Activated CD4-positive, alpha-beta memory T cell treated with anti-CD3 and anti-CD28 coated beads, Interleukin-2, amount 10 ng/mL, durations not matched to agents 7 days and 5 days (primary cell): ENCODE results near the gene PI4KB. TPM values are rescaled to one million over a fixed set of nuclear protein-coding genes. Genes with fewer than 3 reads are reported as not detected.
"Not testable (repeated sequence)": the region's sequence is repeated elsewhere in the genome, so short reads cannot be mapped to it uniquely, and the experiment has no call there.

Experiments used
- CTCF ChIA-PET: fragments of 350-600 bp; sonication (Branson Sonifier 250); formaldehyde crosslinking; loops from one replicate; lab custom pipeline; 2021; ENCODE audit warnings: antibody characterized with exemption, inconsistent platforms; lab: Charles Lee
- POLR2A ChIA-PET: fragments of 350-600 bp; sonication (Branson Sonifier 250); formaldehyde crosslinking; loops from one replicate; lab custom pipeline; 2021; ENCODE audit warnings: antibody characterized with exemption; lab: Charles Lee
- DNase-seq: peaks from one replicate; pipeline ENCODE4 v3.0.0-alpha.2; 2020
- H3K27ac Mint-ChIP-seq: one replicate; pipeline ENCODE4 v1.8.0; 2021; ENCODE audit warnings: mild to moderate bottlenecking, mixed read lengths
- H3K27me3 Mint-ChIP-seq: one replicate; pipeline ENCODE4 v1.8.0; 2021; ENCODE audit warnings: mixed read lengths
- H3K36me3 Mint-ChIP-seq: one replicate; pipeline ENCODE4 v1.8.0; 2021; ENCODE audit warnings: low read depth, mixed read lengths
- H3K4me1 Mint-ChIP-seq: one replicate; pipeline ENCODE4 v1.8.0; 2021; ENCODE audit warnings: mixed read lengths
- H3K4me3 Mint-ChIP-seq: one replicate; pipeline ENCODE4 v1.8.0; 2021; ENCODE audit warnings: mild to moderate bottlenecking, mixed read lengths
- H3K9me3 Mint-ChIP-seq: one replicate; pipeline ENCODE4 v1.8.0; 2021; ENCODE audit warnings: mixed read lengths
- total RNA-seq, 2 experiments: library from RNA; stranded (reverse); gene quantifications; one replicate each; pipeline ENCODE4 v1.2.3, GENCODE V29; 2021

The PI4KB gene
- total RNA-seq, 2 experiments from 2014 or later: 71.2 to 72.9 TPM

DNA sequence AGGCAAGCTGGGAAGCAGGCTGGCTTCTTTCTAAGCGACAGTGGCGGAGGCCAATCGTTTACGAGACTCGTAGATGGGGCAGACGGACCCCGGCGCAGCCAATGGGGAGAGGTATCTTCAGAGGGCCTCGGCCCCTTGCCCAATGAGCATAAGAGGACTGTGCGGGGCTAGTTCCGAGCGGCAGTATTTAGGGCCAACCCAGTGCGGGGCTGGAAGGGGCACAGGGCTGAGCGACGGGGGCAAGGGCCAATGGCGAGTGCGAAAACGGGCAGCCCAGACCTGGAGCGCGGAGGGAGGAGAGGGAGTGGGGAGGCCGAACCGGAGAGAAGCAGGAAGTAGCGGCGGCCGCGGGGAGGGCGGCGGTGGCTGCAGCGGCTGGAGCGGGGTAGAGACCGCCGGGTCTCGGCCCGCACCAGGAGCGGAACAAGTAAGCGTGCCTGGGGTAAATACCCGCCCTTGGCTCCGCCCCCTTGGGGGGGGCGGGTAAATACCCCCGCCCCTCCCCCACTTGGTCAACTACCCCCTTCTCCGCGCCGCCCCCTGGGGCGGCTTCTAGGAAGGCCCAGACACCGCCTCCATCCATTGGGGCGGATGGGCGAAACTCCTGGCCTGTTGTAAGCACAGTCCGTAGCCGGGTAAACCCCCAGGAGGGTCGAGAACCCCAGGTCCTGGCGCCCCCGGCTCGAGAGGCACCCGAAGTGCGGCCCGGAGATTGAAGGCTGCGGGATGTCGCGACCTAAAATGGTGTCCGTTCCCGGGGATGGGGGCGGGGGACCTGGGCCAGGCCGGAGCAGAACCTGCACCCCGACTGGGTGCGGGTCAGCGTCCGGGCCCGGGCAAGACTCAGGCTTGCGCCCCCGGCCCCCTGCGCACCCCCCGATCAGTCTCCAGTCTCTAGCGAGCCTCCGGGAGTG, 45.0 kb downstream of the PI4KB start, which contains the start of gene ZNF687:
ZNF687 (plus strand) TSS at position 331 of the 914 bp plus-strand sequence. CDS start 3,993 bp downstream, outside the sequence.
- peak within 1 kb of the TSS; percentile 98 for H3K27ac Mint-ChIP-seq
- POLR2A ChIA-PET: interaction anchor here (0.7 to 3.4 kb wide), 47 partner anchors 9 to 918 kb away, joined by 3 to 38 read pairs (median 5); partner anchors contain the start of genes C1orf56, PI4KB, PIP5K1A and POGZ
- H3K4me3 Mint-ChIP-seq: peak within 1 kb of the TSS; percentile 95
- peaks cover 38% of the 10 kb centered on the region for H3K4me1 Mint-ChIP-seq
- CTCF ChIA-PET: interaction anchor here (0.8 to 2.1 kb wide), 16 partner anchors 13 to 211 kb away, joined by 3 to 31 read pairs (median 8); partner anchors contain the start of genes GABPB2, PI4KB, PSMB4 and PSMD4
- no peaks in the 10 kb centered on the region for H3K27me3 Mint-ChIP-seq
- peaks cover 27% of the 10 kb centered on the region for H3K36me3 Mint-ChIP-seq
- DNase-seq: peak; percentile 99
- no peaks in the 10 kb centered on the region for H3K9me3 Mint-ChIP-seq

DNA sequence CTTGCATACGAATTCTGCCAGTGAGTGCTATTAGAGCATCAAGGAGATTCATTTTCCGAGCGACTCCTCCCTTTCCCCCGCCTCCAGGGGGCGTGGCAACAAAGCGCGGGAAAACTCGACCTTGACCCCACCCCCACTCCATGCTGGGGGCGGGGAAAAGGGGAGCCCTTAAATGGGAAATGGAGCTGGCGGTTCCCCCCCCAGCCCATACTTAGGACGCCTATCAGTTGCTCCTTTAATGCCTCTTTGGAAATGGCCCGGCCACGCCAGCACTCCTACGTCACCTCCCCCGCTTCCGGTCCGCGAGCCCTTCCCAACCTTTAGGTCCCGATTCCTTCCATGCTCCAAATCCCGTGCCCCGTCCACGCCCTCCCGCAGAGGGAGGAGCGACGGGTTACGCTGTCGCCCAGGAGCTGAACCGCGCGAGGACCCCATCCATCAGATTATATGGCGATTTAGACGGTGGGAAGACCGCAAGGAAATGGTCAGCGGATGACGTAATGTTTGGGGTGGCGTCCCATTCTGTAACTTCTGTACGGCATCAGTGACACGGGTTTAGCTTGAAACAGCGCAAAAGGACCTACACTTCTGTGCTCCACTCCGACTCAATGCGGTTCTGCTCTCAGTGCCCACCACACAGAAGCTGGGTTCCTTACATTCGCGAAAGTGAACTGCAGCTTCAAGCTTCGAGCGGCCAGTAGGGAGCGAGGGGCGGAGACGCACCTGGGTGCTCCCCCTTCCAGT, 45.8 kb downstream of the PI4KB start:
- Mint-ChIP-seq H3K27ac (peak overlapping the region; percentile 98), H3K9me3 (no peaks in the 10 kb centered on the region), H3K27me3 (no peaks in the 10 kb centered on the region), H3K36me3 (peaks cover 19% of the 10 kb centered on the region), H3K4me3 (peak overlapping the region; percentile 95), H3K4me1 (peaks cover 42% of the 10 kb centered on the region)
- POLR2A ChIA-PET: interaction anchor here (0.6 to 3.4 kb wide), 41 partner anchors 8 to 1394 kb away, joined by 3 to 38 read pairs (median 4); partner anchors contain the start of genes C1orf56, PI4KB, PIP5K1A and POGZ
- peak; percentile 97 for DNase-seq
- CTCF ChIA-PET: interaction anchor here (1.0 to 2.1 kb wide), 14 partner anchors 14 to 210 kb away, joined by 3 to 31 read pairs (median 8); partner anchors contain the start of genes GABPB2, PI4KB, PSMB4 and PSMD4

DNA sequence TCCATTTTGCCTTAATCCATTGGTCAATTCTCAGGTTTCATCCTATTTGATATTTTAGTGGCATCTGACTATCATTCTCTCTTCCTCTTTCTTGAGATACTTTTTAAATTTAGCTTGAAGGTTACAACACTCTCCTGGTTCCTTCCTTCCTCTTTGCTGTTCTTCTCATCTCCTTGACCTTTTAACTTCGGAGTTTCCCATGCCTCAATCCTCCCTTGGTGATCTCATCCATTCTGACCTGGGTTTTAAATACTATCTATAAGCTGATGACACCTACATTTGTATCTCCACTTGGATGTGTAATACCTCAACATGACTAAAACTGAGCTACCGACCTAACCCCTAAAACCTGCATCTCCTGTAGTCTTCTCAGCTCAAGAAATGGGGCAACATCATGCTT, 50.0 kb downstream of the PI4KB start:
- Mint-ChIP-seq H3K27ac (no peak overlapping the region), H3K4me3 (no peak overlapping the region), H3K4me1 (peaks cover 23% of the 10 kb centered on the region), H3K27me3 (no peaks in the 10 kb centered on the region), H3K9me3 (no peaks in the 10 kb centered on the region), H3K36me3 (peaks cover 14% of the 10 kb centered on the region)
- ChIA-PET CTCF (interaction anchor here (0.5 to 1.4 kb wide), 5 partner anchors 20 to 177 kb away, joined by 3 to 4 read pairs (median 4); no protein-coding TSS in a partner anchor), POLR2A (interaction anchor here (0.6 to 2.7 kb wide), 2 partner anchors 8 to 23 kb away, joined by 3 to 20 read pairs; partner anchors contain the start of gene PSMD4)
- DNase-seq: no peak

DNA sequence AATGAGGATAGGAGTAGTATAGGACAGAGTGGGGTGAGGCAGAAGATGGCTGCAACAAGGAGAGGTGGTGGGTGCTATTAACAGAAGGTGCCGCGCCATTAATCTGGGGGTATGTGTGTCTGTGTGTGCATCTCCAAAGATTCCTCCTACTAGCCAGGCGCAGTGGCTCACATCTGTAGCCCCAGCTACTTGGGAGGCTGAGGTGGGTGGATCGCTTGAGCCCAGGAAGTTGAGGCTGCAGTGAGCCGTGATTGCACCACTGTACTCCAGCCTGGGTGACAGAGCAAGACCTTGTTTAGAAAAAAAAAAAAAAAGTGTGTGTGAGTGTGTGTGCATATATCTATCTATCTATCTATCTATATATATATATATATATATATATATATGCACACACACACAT, 51.9 kb downstream of the PI4KB start:
- DNase-seq, H3K9me3 Mint-ChIP-seq, H3K27me3 Mint-ChIP-seq, H3K4me3 Mint-ChIP-seq, H3K27ac Mint-ChIP-seq, POLR2A ChIA-PET: not testable (repeated sequence)
- CTCF ChIA-PET: interaction anchor here (0.7 kb wide), 1 partner anchor 136 kb away, joined by 3 read pairs; no protein-coding TSS in a partner anchor
- peaks cover 18% of the 10 kb centered on the region for H3K4me1 Mint-ChIP-seq
- peaks cover 23% of the 10 kb centered on the region for H3K36me3 Mint-ChIP-seq

DNA sequence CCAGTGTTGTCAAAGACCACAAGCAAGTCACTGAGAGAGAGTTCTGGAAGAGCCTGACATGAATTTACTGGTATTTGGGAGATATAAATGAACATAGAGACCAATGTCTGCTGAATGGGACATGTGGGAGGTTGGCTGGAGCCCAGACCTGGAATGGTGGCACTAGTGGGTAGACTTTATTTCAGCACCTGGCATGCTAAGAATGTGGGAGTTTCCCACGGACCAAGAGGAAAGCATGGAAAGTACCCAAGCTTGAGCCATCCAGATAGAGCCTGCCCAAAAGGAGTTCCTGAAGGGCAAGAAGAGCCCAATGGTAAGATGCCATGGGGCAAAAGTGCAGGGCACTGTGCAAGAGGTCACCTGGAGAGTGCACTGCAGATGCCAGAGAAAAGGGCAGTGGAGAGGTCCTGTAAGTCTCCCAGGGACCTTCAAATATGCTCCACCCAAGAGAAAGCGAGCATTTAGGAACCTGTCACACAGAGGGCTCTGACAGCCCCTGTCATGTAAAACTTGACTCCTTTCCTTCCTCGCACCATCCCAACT, 53.2 kb downstream of the PI4KB start:
- ChIA-PET CTCF (interaction anchor here (2.9 kb wide), 1 partner anchor 67 kb away, joined by 7 read pairs; no protein-coding TSS in a partner anchor), POLR2A (no interaction called here)
- H3K27ac Mint-ChIP-seq: no peak overlapping the region

DNA sequence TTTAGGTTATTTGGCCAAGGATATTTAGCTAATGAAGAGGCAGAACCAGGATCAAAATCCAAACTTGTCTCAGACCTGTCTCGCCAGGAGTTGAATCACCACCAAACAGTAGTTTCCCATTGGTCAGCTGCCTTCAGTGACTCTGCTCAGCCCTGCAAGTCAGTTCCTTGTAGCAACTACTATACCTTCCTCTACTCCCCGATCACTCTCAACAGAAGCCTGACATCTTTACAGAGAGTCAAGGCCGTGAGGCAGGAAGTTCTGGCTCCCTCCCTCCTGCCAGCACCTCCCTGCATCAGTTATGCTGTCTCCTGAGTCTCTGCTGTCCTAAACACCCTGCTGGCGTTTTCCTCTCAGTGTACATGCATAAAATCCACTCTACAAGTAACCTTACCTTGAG, 59.5 kb downstream of the PI4KB start:
- peaks cover 63% of the 10 kb centered on the region for H3K36me3 Mint-ChIP-seq
- peaks cover 2% of the 10 kb centered on the region for H3K4me1 Mint-ChIP-seq
- ChIA-PET CTCF (interaction anchor here (0.6 to 1.2 kb wide), 2 partner anchors 17 to 73 kb away, joined by 3 read pairs; no protein-coding TSS in a partner anchor), POLR2A (interaction anchor here (1.5 kb wide), 1 partner anchor 79 kb away, joined by 3 read pairs; no protein-coding TSS in a partner anchor)
- H3K9me3 Mint-ChIP-seq: no peaks in the 10 kb centered on the region
- H3K4me3 Mint-ChIP-seq: no peak overlapping the region
- DNase-seq: no peak
- no peaks in the 10 kb centered on the region for H3K27me3 Mint-ChIP-seq
- H3K27ac Mint-ChIP-seq: no peak overlapping the region

More for the DNA sequence above, 53.2 kb downstream of the PI4KB start:
- Mint-ChIP-seq H3K4me3 (no peak overlapping the region), H3K4me1 (peaks cover 15% of the 10 kb centered on the region), H3K9me3 (no peaks in the 10 kb centered on the region), H3K27me3 (no peaks in the 10 kb centered on the region), H3K36me3 (peaks cover 28% of the 10 kb centered on the region)
- DNase-seq: no peak

DNA sequence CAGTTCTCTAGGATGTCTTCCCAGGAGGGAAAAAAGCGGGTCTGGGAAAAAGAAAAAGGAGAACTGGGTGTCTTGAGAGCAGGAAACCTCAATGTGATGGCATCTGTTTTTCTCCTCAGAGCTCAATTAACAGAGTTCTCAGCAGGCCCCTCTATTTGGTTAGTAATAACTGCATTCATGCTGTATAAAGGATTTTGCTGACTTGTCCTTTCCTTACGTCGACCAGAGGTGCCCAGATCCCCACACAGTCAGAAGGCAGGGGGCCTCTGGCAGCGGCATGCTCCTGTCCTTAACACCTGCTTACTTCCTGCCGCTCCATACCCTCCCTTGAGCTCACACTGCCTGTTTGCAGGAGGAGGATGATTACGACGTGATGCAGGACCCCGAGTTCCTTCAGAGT, 60.4 kb downstream of the PI4KB start:
- ChIA-PET CTCF (interaction anchor here (1.2 kb wide), 1 partner anchor 74 kb away, joined by 3 read pairs; no protein-coding TSS in a partner anchor), POLR2A (interaction anchor here (1.0 to 1.5 kb wide), 3 partner anchors 10 to 78 kb away, joined by 3 read pairs; partner anchors contain the start of gene PSMD4)
- H3K27ac Mint-ChIP-seq: peak overlapping the region; percentile 1
- peaks cover 64% of the 10 kb centered on the region for H3K36me3 Mint-ChIP-seq
- H3K9me3 Mint-ChIP-seq: no peaks in the 10 kb centered on the region
- no peak for DNase-seq
- H3K4me1 Mint-ChIP-seq: peaks cover 2% of the 10 kb centered on the region
- no peaks in the 10 kb centered on the region for H3K27me3 Mint-ChIP-seq
- no peak overlapping the region for H3K4me3 Mint-ChIP-seq

DNA sequence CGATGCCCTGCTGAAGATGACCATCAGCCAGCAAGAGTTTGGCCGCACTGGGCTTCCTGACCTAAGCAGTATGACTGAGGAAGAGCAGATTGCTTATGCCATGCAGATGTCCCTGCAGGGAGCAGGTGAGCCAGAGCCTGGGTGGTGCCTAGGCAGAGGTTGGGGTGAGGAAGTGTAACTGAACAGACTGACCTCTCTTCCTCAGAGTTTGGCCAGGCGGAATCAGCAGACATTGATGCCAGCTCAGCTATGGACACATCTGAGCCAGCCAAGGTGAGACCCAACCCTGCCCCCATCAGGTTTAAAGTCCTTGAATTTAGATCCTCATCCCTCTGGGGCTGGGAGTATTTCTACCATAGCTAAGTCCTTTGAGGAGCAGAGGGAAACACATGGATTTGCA, 60.9 kb downstream of the PI4KB start:
- Mint-ChIP-seq H3K36me3 (peaks cover 60% of the 10 kb centered on the region), H3K9me3 (no peaks in the 10 kb centered on the region), H3K27me3 (no peaks in the 10 kb centered on the region), H3K27ac (no peak overlapping the region), H3K4me3 (no peak overlapping the region), H3K4me1 (peaks cover 2% of the 10 kb centered on the region)
- POLR2A ChIA-PET: interaction anchor here (1.0 to 1.5 kb wide), 3 partner anchors 9 to 78 kb away, joined by 3 read pairs; partner anchors contain the start of gene PSMD4
- CTCF ChIA-PET: interaction anchor here (1.2 kb wide), 1 partner anchor 74 kb away, joined by 3 read pairs; no protein-coding TSS in a partner anchor
- no peak for DNase-seq

DNA sequence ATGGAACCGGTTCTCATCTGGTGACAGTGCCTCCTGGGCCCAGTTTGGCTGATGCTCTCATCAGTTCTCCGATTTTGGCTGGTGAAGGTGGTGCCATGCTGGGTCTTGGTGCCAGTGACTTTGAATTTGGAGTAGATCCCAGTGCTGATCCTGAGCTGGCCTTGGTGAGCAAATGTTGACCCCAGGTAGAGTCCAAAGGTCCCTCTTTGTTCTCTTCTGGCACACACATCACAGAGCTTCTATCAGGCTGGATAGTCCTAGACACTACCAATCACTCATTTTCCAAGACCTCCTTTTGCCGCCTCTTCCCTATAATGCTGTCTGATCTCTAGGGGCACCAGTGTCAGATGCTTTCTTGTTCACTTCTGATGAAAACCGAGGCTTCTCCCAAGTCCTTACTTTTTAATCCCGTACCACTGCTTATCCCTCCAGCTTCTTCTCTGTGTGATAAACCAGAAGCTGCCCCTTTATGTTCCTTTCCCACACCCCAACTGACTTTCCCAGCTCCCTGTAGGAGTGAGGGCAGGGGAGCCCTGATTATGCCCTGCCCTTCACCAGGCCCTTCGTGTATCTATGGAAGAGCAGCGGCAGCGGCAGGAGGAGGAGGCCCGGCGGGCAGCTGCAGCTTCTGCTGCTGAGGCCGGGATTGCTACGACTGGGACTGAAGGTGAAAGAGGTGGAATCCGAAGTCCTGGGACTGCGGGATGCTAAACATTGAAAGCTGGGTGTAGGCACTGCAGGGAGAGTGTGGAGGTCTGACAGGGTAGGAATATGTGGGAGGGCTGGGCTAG, 61.6 kb downstream of the PI4KB start:
- H3K27ac Mint-ChIP-seq: no peak overlapping the region
- H3K27me3 Mint-ChIP-seq: no peaks in the 10 kb centered on the region
- POLR2A ChIA-PET: interaction anchor here (1.0 to 1.3 kb wide), 2 partner anchors 9 to 10 kb away, joined by 3 read pairs; partner anchors contain the start of gene PSMD4
- H3K4me1 Mint-ChIP-seq: peaks cover 2% of the 10 kb centered on the region
- H3K9me3 Mint-ChIP-seq: no peaks in the 10 kb centered on the region
- H3K36me3 Mint-ChIP-seq: peaks cover 57% of the 10 kb centered on the region
- CTCF ChIA-PET: no interaction called here
- no peak overlapping the region for H3K4me3 Mint-ChIP-seq
- no peak for DNase-seq

DNA sequence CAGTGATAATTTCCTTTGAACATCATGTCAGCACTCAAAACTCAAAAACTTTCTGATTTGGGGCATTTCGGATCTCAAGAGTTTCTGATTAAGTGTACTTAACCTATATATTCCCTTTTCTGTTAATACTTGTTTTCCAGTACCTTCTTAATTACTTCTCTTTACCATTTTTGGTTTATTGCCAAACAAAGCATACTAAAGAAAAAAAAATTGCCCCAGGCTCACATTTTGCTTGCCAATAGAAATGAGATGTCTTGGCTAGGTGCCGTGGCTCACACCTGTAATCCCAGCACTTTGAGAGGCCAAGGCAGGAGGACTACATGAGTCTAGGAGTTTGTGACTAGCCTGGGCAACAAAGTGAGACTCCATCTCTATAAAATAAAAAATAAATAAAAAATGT, 67.9 kb downstream of the PI4KB start:
- no peaks in the 10 kb centered on the region for H3K9me3 Mint-ChIP-seq

DNA sequence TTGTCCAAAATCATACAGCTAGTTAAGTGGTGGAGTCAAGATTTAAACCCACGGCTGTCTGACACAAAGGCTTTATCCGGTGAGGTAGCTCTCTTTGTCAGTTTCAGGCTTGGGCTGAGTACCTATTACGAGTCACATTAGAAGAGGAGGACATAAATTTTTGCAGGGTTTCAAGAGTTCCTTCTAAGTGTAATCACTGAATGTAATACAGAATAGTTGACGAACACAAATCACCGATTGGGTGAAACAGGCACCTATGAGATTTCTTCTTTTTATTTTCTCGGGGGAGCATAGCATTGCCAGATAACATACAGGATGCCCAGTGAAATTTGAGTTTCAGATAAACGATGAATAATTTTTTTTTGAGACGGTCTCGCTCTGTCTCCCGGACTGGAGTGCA, 71.8 kb downstream of the PI4KB start:
- ChIA-PET POLR2A (interaction anchor here (0.8 to 3.6 kb wide), 16 partner anchors 11 to 282 kb away, joined by 3 to 38 read pairs (median 5); partner anchors contain the start of genes LYSMD1, RFX5, SCNM1 and VPS72), CTCF (interaction anchor here (0.6 to 4.1 kb wide), 7 partner anchors 27 to 169 kb away, joined by 3 to 24 read pairs (median 4); no protein-coding TSS in a partner anchor)
- Mint-ChIP-seq H3K27me3 (no peaks in the 10 kb centered on the region), H3K4me3 (peak overlapping the region; percentile 87), H3K27ac (peak overlapping the region; percentile 83), H3K36me3 (peaks cover 19% of the 10 kb centered on the region), H3K4me1 (peaks cover 29% of the 10 kb centered on the region), H3K9me3 (no peaks in the 10 kb centered on the region)
- no peak for DNase-seq

More for the DNA sequence above, 67.9 kb downstream of the PI4KB start:
- no peaks in the 10 kb centered on the region for H3K27me3 Mint-ChIP-seq
- H3K4me3 Mint-ChIP-seq: no peak overlapping the region
- H3K4me1 Mint-ChIP-seq: peaks cover 24% of the 10 kb centered on the region
- no peak overlapping the region for H3K27ac Mint-ChIP-seq
- DNase-seq: no peak
- ChIA-PET CTCF (interaction anchor here (1.1 kb wide), 1 partner anchor 10 kb away, joined by 3 read pairs; no protein-coding TSS in a partner anchor), POLR2A (no interaction called here)
- H3K36me3 Mint-ChIP-seq: peaks cover 28% of the 10 kb centered on the region
